ENCODE data around the gene PARP15. TPM values are rescaled to one million over a fixed set of nuclear protein-coding genes. Genes with fewer than 3 reads are reported as not detected.

The PARP15 gene
- total RNA-seq, 1 experiment from 2014 or later, result not detected

DNA sequence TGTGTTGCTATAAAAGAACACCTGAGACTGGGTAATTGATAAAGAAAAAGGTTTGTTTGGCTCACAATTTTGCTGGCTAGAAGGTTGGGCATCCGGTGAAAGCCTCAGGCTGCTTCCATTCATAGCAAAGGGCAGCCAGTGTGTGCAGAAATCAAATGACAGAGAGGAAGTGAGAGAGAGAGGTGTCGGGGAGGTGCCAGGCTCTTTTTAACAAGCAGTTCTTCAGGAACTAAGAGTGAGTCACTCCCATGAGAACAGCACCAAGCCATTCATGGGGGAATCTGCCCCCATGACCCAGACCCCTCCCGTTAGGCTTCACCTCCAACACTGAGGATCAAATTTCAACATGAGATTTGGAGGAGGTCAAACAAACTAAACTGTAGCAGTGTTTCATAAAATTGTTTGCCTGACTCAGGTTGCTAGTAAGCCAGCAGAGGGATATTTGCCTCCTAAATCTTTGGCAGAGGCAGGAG lies 4.5 kb upstream of the PARP15 start:
- DNase-seq (ENCODE audit: low read depth), result peak; percentile 62

DNA sequence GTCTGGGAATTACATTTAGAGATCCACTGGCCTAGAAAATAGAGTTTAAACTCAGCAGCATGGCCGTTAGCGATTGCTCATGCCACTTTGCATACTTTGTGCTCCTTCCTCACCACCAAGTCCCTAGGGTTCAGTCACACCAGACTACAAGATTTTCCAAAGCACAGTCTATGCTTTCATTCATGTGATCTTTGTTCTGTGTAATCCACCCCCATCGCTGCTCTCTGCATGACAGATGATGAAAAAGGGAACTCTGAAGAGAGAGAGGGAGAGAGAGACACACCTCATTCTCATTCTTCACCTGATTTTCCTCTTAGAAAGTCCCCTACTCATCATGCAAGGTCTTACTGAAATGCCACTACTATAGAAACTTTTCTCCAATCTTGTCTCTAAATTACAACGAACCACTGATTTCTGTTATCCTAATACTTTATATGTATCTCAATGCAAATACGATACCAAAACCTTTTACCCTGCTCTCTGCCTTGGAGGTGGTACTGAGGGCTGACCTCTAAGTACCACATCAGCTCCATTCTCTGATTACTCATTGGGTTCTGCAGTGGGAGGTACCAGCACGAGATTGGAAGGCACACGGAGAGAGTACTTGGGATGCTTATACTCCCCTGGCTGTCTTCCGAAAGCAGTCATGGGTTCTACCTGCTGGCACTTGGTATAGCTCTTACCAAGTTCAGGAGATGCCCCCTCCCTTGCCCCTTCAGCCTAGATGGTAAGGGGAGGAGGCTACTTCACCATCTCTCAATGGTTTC lies 1.1 kb upstream of the PARP15 start:
- peak; percentile 44 for DNase-seq (ENCODE audit: low read depth)

DNA sequence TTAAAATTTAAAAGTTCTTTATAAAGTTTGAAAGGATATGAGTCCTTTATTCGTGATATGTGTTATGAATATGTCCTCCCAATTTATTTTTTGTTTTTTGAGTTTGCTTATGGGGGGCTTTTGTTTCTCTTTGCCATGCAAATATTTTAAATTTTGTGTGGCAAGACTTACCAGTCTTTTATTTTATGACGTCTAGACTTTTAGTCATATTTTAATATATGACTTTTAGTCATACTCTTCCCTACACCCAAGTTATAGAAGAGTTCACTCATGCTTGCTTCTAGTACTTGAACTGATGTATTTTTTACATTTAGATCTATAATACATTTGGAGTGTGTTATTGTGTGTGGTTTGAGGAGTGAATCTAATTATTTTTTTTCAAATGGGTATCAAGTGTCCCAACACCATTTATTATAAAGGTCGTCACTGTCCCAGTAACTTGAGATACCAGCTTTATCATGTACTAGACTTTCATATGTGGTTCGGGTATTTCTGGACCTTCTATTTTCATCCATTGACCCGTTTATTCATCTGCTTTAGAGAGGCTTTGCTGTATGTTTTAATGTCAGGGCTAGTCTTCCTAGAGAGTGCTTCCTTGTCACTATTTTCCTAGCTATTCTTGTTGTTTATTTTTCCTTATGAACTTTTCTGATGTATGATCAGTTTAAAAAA lies 755 bp downstream of the PARP15 start:
- DNase-seq (ENCODE audit: low read depth), result no peak

DNA sequence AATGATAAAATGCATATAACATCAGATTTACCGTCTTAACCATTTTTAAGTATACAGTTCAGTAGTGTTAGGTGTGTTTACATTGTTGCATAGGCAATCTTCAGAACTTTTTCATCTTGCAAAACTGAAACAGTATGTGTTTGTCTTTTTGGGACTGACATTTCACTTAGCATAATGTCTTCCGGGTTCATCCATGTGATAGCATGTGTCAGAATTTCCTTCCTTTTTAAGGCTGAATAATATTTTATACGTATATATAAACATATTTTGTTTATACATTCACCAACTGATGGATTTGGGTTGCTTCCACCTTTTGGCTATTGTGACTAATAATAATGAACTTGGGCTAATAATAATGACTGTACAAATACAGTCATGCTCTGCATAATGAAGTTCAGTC lies 3.0 kb downstream of the PARP15 start:
- no peak for DNase-seq (ENCODE audit: low read depth)

DNA sequence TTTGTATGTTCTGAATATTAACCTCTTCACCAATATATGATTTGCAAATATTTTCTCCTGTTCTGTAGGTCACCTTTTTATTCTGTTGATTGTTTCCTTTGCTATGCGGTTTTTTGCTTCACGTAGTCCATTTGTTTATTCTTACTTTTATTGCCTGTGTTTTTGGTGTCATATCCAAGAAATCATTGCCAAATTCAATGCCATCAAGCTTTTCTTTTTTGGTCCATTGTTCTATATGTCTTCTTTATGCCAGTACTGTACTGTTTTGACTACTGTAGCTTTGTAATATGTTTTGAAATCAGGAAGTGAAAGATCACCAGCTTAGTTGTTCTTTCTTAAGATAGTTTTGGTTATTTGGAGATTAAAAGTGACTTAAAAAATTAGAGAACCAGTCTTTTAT lies 4.2 kb downstream of the PARP15 start:
- DNase-seq (ENCODE audit: low read depth), result no peak

DNA sequence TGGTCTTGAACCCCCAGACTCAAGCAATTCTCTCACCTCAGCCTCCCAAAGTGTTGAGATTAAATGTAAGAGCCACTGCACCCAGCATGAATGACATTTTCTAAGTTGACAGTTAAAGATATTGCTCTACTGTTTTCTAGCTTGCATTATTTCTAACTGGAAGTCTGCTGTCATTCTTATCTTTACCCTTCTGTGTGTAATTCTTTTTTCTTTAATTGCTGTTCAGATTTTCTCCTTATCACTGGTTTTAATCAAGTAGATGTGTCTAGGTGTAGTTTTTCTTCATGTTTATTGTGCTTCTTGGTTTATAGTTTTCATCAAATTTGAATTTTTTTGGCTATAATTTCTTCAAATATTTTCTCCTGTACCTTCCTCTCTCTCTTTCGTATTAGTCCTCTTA lies 4.9 kb downstream of the PARP15 start:
- no peak for DNase-seq (ENCODE audit: low read depth)

DNA sequence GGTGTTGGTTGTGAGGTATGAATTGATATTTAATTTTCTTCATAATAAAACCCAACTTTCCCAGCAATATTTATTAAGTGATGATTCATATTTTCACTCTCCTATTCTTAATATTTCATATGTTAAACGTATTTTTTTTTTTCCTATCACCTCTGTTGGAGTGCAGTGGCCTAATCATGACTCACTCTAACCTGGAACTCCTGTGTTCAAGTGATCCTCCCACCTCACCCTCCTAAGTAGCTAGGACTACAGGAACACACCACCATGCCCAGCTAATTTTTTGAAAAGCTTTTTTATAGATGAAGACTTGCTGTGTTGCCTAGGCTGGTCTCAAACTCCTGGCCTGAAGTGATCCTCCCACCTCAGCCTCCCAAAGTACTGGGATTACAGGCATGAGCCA lies 8.6 kb downstream of the PARP15 start:
- no peak for DNase-seq (ENCODE audit: low read depth)

DNA sequence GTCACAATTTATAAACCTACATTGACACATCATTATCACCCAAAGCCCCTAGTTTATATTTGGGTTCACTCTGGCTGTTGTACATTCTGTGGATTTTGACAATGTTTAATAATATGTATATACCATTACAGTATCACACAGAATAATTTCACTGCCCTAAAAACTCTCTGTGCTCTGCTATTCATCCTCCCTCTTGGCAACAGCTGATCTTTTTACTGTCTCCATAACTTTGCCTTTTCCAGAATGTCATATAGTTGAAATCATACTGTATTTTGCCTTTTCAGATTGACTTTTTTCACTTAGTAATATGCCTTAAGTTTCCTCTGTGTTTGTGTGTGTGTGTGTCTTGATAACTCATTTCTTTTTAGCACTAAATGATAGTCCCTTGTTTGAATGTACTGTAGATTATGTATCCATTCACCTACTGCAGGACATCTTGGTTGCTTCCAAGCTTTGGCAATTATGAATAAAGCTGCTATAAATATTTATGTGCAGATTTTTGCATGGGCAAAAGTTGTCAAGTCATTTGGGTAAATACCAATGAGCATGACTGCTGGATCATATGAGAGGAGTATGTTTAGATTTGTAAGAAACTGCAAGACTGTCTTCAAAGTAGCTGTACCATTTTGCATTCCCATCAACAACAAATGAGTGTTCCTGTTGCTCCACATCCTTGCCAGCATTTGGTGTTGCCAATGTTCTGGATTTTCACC lies 9.5 kb downstream of the PARP15 start:
- no peak for DNase-seq (ENCODE audit: low read depth)

DNA sequence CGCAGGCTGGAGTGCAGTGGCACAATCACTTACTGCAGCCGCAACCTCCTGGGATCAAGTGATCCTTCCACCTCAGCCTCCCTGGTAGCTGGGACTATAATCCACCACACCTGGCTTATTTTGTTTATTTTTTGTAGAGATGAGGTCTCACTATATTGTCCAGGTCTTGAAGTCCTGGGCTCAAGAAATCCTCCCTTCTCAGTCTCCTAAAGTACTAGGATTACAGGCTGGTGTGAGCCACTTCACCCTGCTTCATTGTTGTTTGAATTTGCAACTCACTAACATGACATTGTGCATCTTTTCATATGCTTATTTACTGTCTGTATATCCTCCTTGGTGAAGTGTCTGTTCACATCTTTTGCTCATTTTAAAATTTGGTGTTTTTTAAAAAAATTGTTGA lies 10.1 kb downstream of the PARP15 start:
- DNase-seq (ENCODE audit: low read depth), result no peak

DNA sequence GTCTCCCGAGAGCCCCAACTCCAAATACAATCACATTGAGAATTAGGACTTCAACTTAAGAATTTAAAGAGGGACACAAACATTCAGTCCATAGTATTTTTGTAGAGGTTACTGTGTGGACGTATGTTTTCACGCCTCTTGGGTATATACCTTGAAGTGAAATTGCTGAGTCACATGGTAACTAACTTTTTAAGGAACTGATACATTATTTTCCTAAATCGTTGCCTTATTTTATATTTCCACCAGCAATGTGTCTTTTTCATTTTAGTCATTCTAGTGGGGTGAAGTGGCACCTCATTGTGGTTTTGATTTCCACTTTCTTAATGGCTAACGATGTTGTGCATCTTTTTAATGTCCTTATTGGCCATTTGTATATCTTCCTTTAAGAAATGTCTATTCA lies 11.8 kb downstream of the PARP15 start:
- no peak for DNase-seq (ENCODE audit: low read depth)

DNA sequence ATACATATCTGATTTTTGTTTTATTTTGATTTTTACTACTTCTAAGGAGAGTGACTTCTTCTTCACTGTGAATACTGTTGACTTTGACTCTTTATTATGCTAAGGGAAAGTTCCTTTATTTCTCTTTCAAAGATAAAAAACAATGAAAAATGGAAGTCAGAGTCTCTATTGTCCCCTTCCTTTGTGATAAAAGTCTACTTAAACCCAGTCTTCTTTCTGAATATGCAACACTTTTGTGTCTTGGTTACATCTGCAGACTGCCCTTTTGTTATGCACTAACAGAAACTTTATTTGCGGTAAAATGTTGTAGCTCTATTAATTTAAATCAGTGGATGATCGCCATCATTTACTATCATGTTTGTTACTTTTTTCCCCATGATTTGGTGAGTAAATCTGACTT lies 13.2 kb downstream of the PARP15 start:
- DNase-seq (ENCODE audit: low read depth), result no peak

DNA sequence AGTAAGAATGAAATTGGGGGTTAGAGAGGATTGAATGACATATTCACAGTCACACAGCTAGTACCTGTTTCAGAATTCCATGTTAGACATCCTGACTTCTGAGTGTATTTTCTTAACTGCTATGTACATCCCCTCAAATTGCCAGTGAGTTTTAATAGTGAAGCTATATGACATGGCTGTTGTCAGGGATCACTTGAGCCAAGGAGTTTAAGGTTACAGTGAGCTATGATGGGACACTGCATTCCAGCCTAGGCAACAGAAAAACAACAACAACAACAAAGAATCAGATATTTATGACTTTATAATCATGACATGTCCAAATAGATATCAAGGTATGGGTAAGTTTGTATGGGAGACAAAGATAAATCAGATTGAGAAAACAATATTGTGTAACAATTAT lies 16.6 kb downstream of the PARP15 start:
- DNase-seq (ENCODE audit: low read depth), result no peak

DNA sequence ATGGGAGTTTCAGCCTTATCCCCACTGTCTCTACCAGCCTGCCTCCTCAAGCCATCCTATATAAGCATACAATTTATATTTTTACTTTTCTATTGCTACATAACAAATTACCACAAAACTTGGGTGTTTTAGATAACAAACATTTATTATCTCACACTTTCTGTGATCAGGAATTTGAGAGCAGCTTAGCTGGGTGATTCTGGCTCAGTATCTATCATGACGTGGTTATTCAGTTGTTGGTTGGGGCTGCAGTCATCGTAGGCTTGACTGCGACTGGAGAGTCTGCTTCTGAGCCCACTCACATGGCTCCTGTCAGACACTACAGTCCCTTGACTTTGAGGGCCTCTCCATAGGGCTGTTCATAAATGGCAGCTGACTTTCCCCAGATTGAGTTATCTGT lies 20.7 kb downstream of the PARP15 start:
- DNase-seq (ENCODE audit: low read depth), result no peak

DNA sequence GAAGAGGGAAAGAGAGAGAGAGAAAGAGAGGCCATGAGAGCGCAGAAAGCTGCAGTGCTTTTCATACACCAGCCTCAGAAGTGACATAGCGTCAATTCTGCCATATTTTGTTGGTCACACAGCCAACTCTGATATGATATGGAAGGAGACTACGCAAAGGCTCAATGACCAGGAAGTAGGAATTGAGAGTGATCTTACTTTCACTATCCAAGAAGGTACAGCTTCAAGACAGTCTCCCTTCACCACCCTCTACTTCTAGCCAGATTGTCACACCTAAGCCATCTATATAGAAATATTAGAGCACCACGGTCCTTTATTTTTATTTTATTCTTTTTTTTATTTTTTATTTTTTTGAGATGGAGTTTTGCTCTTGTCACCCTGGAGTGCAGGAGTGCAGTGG lies 21.1 kb downstream of the PARP15 start:
- DNase-seq (ENCODE audit: low read depth), result no peak

DNA sequence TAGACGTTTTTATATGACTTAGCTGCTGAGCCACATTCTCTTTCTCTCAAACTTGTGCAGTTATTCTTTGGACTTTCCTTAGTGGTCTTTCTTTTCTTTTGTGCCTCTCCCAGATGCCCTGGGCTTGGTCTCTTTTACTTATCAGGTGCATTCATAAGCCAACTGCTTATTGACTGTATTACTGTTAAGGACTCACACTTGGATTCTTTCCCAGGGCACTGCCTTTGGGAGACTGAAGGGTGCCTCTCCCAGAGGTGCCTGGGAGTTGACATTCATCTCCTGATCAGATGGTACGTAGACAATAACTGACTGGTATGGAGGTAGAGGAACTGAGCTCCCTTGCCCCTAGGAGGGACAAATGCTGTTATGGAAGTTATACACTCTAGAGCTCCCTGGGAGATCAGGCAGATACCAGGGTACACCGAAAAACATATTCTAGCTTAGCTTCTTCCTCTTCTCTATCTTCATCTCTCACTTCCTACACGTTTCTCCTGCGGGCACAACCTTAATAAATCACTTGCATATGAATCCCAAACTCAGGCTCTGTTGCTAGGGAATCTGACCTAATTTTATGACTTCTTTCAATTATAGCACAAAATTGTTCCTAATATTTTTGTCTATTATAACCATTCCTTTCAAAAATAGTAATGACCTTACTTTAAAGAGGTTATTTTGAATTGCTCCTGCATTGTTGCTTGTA lies 24.7 kb downstream of the PARP15 start:
- DNase-seq (ENCODE audit: low read depth), result no peak

DNA sequence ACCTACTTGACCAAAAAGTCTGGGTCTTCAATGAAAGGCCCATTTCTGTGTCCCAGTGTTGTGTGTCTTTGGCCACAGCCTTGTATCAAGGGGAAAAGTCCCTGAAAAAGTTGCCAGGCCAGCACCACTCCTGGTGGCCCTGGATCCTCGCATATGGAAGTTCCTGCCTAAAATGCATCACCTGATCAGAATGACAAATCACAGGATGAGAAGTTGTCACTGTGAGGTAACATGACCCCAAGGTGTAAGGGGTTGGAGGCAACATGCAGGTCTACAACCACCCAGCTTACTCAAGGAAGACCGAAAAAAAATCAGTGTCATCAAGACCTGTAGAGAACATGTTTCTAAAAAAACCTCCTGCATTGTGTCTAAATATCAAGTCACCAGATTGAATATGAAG lies 25.6 kb downstream of the PARP15 start:
- DNase-seq (ENCODE audit: low read depth), result no peak

DNA sequence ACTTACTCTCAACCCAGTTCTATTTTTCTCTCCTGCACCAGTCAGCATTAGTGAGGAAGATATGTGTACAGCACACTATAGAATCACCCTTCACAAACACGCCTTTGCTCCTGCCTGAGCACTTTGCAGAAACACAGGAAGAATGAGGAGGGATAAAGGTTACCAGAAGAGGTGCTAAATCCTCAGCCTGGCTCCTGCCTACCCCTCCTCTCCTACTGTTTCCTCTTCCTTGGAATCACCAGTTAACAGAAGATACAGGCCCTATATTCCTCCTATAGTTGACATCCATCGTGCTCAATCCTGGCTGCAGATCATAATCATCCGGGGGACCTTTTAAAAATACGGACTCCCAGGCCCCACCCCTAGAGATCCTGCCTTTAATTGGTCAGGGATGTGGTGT lies 28.9 kb downstream of the PARP15 start:
- DNase-seq (ENCODE audit: low read depth), result no peak

DNA sequence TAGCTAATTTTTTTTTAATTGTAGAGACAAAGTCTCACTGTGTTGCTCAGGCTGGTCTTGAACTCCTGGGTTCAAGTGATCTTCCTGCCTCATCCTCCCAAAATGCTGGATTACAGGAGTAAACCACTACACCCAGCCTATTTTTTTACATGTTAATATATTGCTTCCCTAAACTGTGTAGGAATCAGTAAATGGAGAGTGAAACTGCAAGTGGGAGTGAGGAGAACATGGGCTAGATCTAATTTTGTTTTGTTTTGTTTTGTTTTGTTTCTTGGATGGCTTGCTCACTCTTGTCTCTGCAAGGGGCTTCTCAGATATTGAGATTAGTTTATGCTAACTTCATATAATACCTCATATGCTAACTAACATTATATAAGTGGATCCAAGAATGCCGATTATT lies 31.5 kb downstream of the PARP15 start:
- DNase-seq (ENCODE audit: low read depth), result no peak

DNA sequence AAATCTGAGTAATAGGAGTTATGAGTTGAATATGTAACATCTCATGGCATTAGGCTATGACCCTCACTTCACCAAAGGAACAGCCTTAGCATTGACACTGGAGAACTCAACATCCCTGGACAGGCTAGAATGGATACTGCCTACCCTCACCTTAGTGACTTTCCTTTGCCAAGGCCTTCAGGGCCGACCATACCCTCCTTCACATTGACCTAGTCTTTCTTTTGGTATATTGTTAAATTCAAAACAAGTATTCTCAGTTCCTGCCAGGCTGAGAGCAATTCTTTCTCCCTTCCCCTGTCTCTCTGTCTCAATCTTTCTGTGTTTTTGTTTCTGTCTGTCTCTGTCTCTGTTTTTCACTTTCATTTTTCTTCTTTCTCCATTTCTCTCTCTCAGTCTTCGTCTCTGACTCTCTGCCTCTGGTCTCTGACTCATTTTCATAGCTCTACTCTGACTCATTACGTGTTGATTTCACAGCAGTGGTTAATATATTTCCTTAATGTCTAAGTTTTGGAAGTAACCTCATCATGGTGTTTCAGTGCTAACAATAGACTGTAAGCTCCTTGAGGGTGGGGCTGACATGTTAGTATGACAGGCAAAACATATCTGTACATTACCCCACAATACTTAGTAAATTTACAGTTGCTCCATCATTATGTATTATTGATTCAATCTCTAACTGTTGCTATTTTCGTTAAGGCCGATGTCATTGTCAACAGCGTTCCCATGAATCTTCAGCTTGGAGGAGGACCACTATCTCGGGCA lies 32.5 kb downstream of the PARP15 start:
- peak; percentile 88 for DNase-seq (ENCODE audit: low read depth)

DNA sequence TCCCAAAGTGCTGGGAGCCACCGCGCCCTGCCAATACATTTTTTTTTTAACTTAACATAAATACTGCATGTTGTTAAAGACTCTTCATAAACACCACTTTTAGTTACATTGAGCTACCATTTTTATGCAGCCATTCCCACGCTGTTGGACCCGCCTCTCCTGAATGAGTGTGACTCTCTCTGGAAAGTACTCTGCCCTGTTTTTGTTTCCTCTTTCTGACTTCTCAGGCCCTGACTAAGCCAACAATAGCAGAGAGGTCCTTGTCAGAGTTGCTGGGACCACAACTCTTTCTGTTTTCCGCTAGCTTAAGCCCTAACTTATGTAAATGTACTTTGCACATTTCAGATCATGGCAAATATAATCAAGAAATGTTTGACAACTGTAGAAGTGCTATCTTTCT lies 35.2 kb downstream of the PARP15 start:
- no peak for DNase-seq (ENCODE audit: low read depth)

DNA sequence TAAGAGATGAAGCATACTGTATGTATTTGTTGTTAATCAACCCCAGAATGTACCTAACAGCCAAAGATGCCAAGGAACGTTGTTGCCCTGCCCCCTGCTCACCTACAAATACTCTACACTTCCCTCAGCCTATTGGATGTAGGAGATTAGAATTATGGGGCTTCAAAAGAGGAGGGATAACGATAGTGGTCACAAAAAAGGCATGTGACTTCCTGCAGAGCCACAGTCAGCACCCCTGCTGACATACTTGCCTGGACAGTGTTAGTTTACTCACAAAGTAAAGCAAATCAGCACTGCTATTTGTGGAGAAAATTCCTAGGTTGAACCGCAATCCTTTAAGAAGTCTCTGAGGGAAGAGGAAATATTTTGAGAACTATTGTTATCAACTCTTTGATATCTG lies 37.9 kb downstream of the PARP15 start:
- DNase-seq (ENCODE audit: low read depth), result no peak

Data from LHCN-M2 (cell line).